SH-SY5Y (cell line): ENCODE data around the gene SMC1A.

Experiments used
- GATA2 ChIP-seq: IDR thresholded peaks from 2 replicates; pipeline ENCODE4 v1.6.1; 2011; ENCODE audit warnings: mild to moderate bottlenecking, low read depth, low read length
- GATA3 ChIP-seq: IDR thresholded peaks from 2 replicates; pipeline ENCODE4 v1.6.1; 2011; ENCODE audit warnings: low read depth, mild to moderate bottlenecking, low read length, moderate library complexity

- TF ChIP-seq GATA2 (no peak), GATA3 (no peak)
Measured at GRCh38 chrX:53337101-53337500, 85.4 kb downstream of the SMC1A start.
